Head of caudate nucleus (tissue), 42 donors: Measurements from ENCODE around the gene TSEN15.

ENCODE experiments used
- DNase-seq, 42 donors: peaks; one replicate each; pipeline versions ENCODE4 v3.0.0 to v3.0.0-alpha.2; 2020 to 2021; ENCODE audit warnings: mixed read lengths in 7 of 42
- intact Hi-C: fragments of 100-400 bp; cut with DNase I; formaldehyde crosslinking; loops from one replicate; pipeline ENCODE4 v1.15.0; 2022

TSEN15 gene

GRCh38 chr1:184051485-184052193 is at the start of gene TSEN15:
Gene TSEN15 (plus strand): TSS chr1:184051730. CDS start chr1:184051756, 26 bp downstream.
- peak; percentile 48 to 92 (median 82) for DNase-seq
- intact Hi-C loops, result loop anchor here (10.0 kb wide), 1 partner anchor 397 kb away; the partner anchor contains the start of gene APOBEC4

DNA sequence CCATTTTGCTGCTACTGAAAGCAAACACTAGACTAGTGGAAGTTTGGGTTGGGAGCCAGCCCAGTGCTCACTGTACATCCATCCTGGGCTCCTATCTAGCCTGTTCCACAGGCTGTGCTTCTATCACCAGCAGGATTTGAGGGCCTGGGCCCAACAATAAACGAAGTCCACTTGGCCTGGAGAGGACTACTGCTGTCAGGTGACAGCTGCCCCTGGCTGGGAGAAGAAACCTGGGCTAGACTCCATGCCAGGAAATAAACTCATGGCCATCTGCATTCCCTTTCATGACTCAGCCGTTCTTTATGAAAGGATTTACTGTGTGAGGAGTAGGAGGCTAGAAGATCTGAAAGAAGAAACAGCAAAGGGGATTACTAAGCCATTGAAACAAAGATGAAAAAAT is 49.5 kb upstream of the TSEN15 start:
- DNase-seq, result peak in 38 of 42 donors; percentile 12 to 80 (median 46)

DNA sequence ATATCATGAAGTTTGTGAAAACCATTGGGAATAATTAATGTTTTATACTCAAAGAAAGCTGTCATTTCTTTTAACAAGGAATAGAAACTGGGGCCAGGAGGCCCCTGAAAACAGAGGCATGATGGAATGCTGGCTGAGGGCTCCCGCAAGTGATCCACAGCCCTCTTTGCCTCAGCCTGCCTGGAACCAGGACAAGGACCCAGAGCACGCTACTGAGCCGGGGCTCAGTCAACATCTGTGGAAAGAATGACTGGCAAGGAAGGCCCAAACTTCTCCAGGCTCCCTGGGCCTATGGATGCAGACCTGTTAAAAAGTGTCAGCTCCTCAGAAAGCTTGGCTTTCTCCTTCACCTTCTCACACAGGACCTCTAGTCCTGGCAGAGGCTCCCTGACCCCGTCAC is 46.6 kb upstream of the TSEN15 start:
- intact Hi-C loops, result no loop called here
- no peak for DNase-seq

More for the DNA sequence above, 49.5 kb upstream of the TSEN15 start:
- intact Hi-C loops, result no loop called here

DNA sequence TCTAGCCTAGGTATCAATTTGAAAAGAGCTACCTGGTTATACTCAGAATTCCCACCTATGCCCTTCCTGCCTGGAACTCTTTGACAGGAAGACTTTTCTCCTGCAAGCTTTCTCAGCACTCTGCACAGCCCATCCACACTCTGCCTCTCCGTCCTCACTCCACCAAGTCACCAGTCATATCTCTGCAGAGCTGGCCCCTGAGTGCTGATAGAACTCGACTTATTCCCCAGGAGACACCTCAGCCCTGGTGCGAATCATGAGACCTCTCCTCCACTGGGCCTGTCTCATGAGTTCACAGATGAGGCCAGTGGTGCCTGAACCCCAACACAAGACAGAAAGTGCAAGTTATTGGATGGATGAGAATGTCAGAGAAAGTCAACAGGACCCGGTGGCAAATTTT is 46.0 kb upstream of the TSEN15 start:
- intact Hi-C loops, result no loop called here
- DNase-seq, result no peak

DNA sequence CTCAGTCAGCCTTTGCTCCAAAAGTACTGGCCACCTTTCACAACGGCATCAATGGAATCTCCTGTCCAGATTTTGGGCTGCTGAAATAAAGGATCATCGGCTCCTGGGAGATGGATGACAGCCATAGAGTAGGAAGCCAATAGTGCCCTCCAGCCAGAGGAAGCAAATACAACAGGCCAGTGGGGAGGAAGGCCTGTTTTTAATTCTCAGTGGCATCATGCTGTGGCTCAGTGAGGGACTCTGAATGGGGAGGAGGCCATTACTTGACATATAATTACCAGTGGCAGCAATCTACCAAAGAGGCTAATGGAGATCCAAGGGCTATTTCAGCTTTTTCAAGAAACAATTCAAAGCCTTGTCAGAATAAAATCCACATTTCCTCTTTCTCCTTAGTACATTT is 40.7 kb upstream of the TSEN15 start:
- no peak for DNase-seq
- intact Hi-C loops, result no loop called here

DNA sequence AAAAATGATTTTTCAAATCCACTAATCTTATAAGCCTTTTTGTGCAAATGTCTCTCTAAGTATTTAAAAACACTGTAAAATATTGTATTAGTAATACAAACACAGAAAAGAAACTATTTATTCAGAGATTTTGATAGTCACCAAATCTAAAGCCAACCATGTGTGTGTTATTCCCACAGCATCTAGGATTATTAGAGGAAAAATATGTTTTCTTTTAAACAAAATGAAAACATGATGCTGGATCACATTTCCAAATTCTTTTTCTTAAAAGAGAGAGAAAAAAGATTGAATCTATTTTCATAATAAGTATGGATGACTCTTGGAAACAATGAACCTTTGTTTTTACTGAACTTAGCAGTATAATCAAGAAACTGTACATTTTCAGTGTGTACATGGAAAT is 39.3 kb upstream of the TSEN15 start:
- no peak for DNase-seq
- intact Hi-C loops, result no loop called here

DNA sequence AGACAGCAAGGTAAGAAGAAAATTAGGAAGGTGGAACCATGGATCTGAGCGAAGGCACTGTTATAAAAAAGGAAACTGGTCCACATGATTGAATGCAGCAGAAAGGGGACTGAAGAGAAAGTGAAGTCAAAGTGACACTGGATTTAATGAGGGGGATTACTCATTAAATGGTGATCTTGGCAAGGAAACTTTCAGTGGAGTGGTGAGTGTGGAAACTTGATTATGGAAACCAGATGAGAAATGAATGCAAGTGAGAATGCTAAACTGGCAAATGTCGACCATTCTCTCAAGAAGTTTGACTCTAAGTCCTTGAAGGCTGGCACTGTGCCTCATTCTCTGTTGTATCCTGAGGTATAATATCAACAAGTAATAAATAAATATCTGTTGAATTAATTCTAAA is 37.3 kb upstream of the TSEN15 start:
- no peak for DNase-seq
- intact Hi-C loops, result no loop called here

- intact Hi-C loops, result no loop called here
- DNase-seq, result no peak
Observed at GRCh38 chr1:184016169-184016568, 35.4 kb upstream of the TSEN15 start.

DNA sequence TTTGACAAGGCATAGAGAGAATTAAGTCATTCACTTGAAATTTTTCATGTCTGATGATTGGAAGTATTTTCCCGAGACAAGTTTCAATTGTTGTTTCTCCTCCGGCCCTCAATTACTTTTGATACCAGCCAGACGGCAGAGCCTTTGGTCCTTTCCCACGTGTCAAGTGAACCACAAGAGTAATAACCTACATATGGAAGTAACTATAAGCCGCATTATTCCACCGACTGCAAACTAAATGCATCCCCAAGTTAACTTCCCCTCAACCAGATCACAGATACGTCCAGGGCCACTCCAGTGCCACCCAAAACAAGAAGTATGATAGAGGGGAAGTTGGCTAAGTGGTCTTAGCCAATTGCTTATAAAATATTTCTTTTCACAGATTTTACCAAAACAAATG is 34.2 kb upstream of the TSEN15 start:
- DNase-seq, result no peak
- intact Hi-C loops, result no loop called here

DNA sequence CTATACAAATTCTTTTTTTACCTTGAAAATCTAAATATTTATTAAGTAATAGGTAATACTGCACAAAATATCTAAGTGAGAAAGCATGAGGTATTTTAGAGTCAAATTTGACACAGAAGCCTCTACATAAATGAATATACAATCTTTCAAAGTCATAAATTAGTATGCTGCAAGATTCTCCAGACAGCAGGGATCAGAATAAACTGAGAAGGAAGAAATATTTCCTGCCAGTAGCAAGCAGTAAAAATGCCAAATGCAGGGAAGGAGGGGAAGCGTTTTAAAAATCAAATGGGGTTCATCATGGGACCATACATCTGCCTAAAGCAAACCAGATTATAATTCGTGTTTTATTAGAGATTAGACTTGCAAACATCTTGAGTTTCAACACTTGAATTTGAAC is 32.9 kb upstream of the TSEN15 start:
- DNase-seq, result no peak

GRCh38 chr1:184019069-184019468 is 32.5 kb upstream of the TSEN15 start:
- peak in 1 of 42 donors; percentile 59 for DNase-seq
- intact Hi-C loops, result no loop called here

More for the DNA sequence above, 32.9 kb upstream of the TSEN15 start:
- intact Hi-C loops, result no loop called here

GRCh38 chr1:184019506-184019905 is 32.0 kb upstream of the TSEN15 start:
- intact Hi-C loops, result no loop called here
- DNase-seq, result no peak

DNA sequence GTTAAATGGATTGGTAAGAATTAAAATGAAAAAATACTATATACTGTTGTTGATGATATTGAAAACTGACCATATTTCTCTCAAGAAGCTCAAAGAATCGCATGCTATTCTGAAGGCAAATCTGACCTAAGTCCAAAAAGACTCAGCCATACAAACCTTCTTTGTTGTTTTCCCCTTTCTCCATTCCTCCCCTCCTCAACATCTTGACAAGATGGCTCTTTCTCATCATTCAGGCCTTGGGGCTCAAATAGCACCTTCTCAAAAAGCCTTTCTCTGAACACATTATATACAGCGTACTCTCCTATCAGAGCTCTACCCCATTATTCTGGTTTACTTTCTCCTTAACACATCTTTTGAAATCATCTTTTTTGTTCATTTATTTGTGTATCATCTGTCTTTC is 31.2 kb upstream of the TSEN15 start:
- intact Hi-C loops, result no loop called here
- DNase-seq, result no peak

- intact Hi-C loops, result no loop called here
- no peak for DNase-seq
Observed at GRCh38 chr1:184020855-184021254, 30.7 kb upstream of the TSEN15 start.

- peak in 12 of 42 donors; percentile 17 to 80 (median 52) for DNase-seq
- intact Hi-C loops, result no loop called here
Observed at GRCh38 chr1:184021728-184022127, 29.8 kb upstream of the TSEN15 start.

DNA sequence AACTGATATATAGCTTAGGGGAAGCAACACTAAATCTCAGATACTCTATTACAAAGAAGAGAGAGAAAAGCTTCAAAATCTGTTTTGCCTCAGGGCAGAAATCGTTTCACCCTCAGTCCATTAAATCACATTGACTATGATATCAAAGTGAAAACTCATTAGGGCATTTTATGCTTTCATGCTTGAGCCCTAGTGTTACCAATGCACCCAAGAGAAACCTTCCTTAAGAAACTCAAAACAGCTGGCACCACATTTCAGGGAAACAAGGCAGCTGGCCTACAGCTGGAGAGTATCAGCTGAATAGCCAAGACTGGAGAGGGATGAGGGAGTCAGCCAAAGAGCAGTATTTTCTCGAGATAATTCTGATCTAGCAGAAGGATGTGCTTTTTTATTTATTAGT is 28.9 kb upstream of the TSEN15 start:
- intact Hi-C loops, result no loop called here
- DNase-seq, result no peak

GRCh38 chr1:184023171-184023570 is 28.4 kb upstream of the TSEN15 start:
- intact Hi-C loops, result no loop called here
- DNase-seq, result no peak

DNA sequence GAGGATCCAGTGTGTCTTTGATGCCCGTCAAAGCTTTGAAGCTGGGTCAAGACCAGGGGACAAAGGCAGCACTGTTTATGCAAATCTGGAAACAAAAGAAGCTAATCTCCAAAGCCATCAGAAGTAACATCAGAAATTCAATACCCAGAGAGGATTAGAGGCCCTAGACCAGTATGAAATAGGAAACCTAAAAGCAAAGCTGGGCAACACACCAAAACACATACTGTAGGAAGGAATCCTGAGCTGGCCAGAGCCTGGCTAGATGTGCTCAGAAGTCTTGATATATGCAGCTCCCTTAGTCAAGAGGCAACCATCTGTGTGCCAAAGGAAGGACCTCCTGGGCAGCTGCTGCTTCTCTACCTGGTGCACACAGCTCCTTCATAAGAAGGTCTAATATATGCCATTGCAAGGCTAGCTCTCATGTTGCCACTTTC is 26.3 kb upstream of the TSEN15 start:
- intact Hi-C loops, result no loop called here
- DNase-seq, result peak in 2 of 42 donors; percentile 45 to 58

- no peak for DNase-seq
- intact Hi-C loops, result no loop called here
Observed at GRCh38 chr1:184027826-184028695, 23.5 kb upstream of the TSEN15 start.

GRCh38 chr1:184028854-184029623 is 22.5 kb upstream of the TSEN15 start:
- peak; percentile 29 to 89 (median 69) for DNase-seq
- intact Hi-C loops, result no loop called here
